Middle frontal gyrus (tissue), 1 donor: ENCODE data around the gene SAP30BP.

Experiments used
- DNase-seq: peaks from one replicate; pipeline ENCODE4 v3.0.0-alpha.2; 2015; ENCODE audit warnings: low spot score; ENCODE audit errors: extremely low spot score

SAP30BP gene

GRCh38 chr17:75712446-75712845, 45.3 kb downstream of the SAP30BP start:
- DNase-seq: no peak

- no peak for DNase-seq
Measured at GRCh38 chr17:75719732-75720131, 52.6 kb downstream of the SAP30BP start.

DNA sequence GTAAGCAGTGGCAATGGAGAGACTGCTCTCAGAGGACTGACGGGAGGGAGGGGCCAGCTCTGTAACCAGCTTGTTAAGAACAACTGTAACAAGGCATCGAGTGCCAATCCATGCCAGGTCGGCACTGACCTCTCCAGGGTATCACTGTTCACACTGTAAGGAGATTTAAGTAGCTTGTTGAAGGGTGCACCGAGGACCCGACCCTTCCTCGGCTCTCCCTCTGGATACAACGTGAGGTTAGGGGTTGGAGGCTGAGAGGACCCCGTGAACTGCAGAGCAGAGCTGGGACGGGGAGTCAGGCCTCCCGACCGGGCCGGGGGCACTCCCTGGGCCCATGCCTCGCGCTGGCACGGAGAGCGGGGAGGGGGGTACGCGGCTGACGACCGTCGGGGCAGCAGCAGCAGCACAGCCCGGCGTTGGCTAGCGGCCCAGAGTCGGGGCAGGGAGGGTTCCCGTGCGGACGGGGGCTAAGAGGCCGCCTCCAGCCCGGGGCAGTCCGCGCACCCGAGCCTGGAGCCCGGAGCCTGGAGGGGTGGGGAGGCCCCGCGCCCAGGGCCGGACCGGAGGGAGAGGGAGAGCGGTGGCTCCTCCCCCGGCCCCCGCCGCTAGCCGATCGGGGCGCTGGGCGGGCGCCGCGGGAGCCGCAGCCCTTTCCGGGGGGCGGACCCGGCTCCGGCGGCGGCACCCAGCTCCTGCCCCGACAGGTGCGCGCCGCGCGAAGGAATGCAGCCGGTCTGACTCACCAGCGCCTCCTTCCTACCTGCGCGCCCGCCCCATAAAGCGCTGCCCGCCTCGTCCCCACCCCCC, 53.7 kb downstream of the SAP30BP start, which contains the start of gene ITGB4:
TSS of gene ITGB4 (plus strand) at position 804 of the 807 bp plus-strand sequence. CDS start 3,245 bp downstream, outside the sequence.
- no peak for DNase-seq

- DNase-seq: no peak
Measured at GRCh38 chr17:75721463-75722011, 54.4 kb downstream of the SAP30BP start.

- no peak for DNase-seq
Measured at GRCh38 chr17:75722076-75722475, 54.9 kb downstream of the SAP30BP start.

GRCh38 chr17:75722542-75723095, 55.5 kb downstream of the SAP30BP start:
- no peak for DNase-seq

- no peak for DNase-seq
Measured at GRCh38 chr17:75723171-75723930, 56.2 kb downstream of the SAP30BP start.

DNA sequence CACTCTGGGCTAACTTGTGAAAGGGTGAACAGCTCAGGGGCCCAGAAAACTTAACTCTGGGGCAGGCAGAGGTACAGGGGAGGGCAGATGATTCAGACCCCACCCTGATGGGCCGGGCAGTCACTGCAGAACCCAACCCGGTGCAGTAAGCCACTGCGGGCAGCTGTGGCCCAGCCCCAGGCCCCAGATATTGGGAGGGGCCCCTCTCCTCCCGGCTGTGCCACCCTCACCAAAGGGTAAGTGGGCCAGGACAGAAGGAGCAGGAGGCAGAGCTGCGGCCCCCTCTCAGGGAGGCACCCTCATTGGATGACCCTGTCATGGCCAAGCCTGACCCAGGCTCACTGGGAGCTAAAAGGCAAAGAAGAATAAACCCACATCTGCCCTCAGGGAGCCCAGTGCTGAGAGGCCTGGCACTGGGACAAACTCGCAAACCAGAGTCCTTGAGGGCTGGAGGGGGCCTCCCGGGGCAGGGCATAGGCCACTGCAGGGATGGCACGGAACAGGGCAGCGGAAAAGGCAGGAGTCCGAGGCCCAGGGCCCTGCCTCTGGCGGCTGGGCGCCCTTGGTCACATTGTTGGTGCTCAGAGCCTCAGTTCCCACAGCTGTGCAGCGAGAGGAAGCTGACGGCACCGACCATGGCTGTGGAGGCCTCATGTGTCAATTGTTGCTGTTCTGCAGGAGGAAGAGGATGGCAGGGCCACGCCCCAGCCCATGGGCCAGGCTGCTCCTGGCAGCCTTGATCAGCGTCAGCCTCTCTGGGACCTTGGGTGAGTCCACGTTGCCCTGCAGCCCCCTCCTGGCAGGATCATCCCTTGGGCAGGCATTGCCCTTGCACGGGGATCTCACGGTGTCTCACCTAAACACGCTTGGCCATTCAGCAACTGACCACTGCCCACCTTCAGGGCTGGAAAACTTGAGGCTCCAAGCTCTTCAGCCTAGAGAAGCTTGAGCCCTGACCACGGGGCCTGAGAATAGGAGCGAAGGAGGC, 57.2 kb downstream of the SAP30BP start:
- no peak for DNase-seq

- DNase-seq: no peak
Measured at GRCh38 chr17:75725504-75725903, 58.4 kb downstream of the SAP30BP start.

GRCh38 chr17:75727391-75727790, 60.3 kb downstream of the SAP30BP start:
- no peak for DNase-seq

DNA sequence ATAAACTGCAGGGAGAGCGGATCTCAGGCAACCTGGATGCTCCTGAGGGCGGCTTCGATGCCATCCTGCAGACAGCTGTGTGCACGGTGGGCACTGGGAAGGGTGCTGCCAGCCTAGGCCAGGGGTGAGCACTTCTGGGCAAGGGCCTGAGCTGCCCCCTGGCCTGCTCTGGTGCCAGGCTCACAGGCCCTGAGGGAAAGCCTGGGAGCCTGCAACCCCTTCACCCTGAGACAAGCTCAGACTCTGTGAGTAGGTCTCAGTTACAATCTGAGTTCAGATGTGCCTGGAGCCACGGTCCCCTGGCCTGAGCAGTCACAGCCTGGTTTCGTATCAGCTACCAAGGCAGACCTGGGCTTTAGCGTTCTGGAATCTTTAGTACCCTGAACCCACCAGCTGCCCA, 62.2 kb downstream of the SAP30BP start:
- DNase-seq: no peak

- no peak for DNase-seq
Measured at GRCh38 chr17:75730065-75730464, 62.9 kb downstream of the SAP30BP start.

GRCh38 chr17:75731086-75731715, 64.1 kb downstream of the SAP30BP start:
- DNase-seq: no peak

- DNase-seq: no peak
Measured at GRCh38 chr17:75731716-75732498, 64.8 kb downstream of the SAP30BP start.

DNA sequence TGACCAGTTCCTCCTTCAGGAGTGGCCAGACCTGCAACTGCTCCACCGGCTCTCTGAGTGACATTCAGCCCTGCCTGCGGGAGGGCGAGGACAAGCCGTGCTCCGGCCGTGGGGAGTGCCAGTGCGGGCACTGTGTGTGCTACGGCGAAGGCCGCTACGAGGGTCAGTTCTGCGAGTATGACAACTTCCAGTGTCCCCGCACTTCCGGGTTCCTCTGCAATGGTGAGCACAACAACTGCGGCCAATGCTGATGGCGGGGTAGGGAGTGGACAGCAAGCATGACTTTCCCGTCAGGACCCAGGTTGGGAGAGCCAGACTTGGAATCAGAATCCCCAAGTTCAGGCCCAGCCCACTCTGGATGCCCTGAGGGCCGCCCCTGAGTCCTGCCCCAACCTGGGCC, 66.3 kb downstream of the SAP30BP start:
- DNase-seq: no peak

DNA sequence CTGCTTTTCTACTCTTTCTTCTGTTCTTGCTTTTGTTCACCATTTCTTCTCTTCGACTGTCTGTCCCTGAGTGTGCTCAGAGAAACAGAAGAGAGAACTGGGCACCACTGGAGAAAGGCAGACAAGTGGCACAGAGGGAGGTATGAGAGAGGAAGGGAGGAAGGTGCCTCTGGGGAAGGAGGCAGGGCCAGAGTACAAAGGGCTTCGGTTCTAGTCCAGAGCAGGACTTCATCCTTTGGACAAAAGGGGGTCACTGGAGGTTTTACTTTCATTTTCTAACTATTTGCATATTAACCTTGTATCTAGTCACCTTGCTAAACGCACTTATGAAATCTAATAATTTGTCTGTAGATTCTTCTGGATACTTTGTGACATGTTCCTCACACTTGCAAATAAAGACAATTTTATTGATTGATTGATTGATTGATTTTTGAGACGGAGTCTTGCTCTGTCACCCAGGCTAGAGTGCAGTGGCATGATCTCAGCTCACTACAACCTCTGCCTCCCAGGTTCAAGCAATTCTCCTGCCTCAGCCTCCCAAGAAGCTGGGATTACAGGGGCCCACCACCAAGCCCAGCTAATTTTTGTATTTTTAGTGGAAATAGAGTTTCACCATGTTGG, 67.6 kb downstream of the SAP30BP start:
- no peak for DNase-seq

GRCh38 chr17:75736173-75736835, 69.2 kb downstream of the SAP30BP start:
- DNase-seq: no peak
